Measurements from ENCODE around the gene CHML.

The CHML gene

DNA sequence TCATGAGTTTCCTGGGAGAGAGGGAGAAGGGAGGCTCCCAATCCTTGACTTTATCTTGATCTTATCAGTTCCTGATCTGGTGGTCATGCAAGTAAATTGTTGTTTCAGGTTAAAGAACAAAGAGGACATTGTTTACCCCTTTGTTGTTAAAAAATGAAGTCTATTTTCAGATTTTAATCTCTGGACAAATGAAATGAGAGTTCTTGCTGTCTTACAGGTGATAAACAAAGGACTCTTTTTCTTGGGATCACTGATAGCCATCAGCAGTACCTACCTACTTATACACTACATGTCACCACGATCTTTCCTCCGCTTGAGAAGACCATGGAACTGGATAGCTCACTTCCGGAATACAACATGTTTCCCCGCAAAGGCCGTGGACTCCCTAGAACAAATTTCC is 48.4 kb downstream of the CHML start:
- no peak for DNase-seq (ENCODE audit: low read depth in 1 of 2, low spot score in 1 of 2)

DNA sequence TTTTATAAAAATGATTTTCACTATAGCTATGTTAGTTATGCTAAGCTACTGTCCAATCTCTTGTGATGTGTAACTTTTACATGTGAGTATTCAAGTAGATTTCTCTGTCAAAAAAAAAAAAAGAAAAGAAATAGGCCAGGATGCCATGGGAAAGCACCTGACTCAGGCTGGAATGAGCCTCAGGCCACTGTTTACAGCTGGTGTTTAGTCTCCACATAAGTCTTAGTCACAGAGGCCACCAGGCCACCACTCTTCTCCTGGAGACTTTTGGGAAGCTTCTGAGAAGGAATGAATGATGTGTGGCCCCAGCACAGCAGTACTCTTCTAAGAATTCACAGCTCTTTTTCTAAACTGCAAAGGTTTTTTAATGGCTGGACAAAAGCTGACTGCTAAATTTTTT is 48.9 kb downstream of the CHML start:
- no peak for DNase-seq (ENCODE audit: low read depth in 1 of 2, low spot score in 1 of 2)

DNA sequence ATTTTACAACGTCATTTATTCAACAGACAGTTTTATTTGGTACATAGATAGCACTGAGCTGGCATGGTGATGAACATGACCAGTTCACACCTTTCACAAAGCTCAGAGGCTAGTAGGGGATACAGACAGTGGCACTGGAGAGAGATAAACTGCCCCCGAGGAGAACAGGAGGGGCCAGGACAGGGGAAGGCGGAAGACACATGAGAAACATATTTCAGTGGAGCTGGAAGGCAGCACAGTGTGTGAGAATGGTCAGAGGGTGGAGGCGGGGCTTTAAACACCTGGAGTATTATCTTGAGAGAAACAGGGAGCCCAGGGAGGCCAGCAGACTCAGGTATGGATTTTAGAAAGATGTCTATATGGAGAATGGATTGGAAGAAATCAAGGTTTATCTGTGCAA is 49.5 kb downstream of the CHML start:
- DNase-seq (ENCODE audit: low read depth in 1 of 2, low spot score in 1 of 2): no peak
